Breast epithelium (tissue), 4 donors: ENCODE results near the gene DARS2. TPM values are rescaled to one million over a fixed set of nuclear protein-coding genes. Genes with fewer than 3 reads are reported as not detected.

Experiments used
- DNase-seq, 2 donors: peaks; one replicate each; pipeline ENCODE4 v3.0.0-alpha.2; 2019; ENCODE audit warnings: low spot score in 2 of 2
- H3K27ac ChIP-seq, 2 donors: fragments of 200-600 bp; sonication (generic) in 1 of 2; one replicate each; pipeline ENCODE4 v1.5.1; 2016 to 2019; ENCODE audit warnings: mild to moderate bottlenecking in 1 of 2
- H3K27me3 ChIP-seq, 2 donors: fragments of 200-600 bp; sonication (generic) in 1 of 2; one replicate each; pipeline versions ENCODE4 v1.5.1 to v1.6.0; 2017 to 2019; ENCODE audit warnings: control low read depth in 1 of 2, mild to moderate bottlenecking in 1 of 2
- H3K36me3 ChIP-seq: fragments of 200-600 bp; one replicate; pipeline ENCODE4 v1.5.1; 2019
- H3K4me1 ChIP-seq, 2 donors: fragments of 200-600 bp; sonication (generic); one replicate each; pipeline ENCODE4 v1.5.1; 2016 to 2019; ENCODE audit warnings: control low read depth in 1 of 2
- H3K4me3 ChIP-seq, 3 donors: fragments of 200-600 bp; sonication (generic); 1 replicate in 2 of 3; 2 replicates in 1 of 3; pipeline ENCODE4 v1.5.1; 2016 to 2019; ENCODE audit warnings: mild to moderate bottlenecking in 3 of 3, moderate library complexity in 2 of 3
- H3K9me3 ChIP-seq, 2 donors: fragments of 200-600 bp; sonication (generic) in 1 of 2; one replicate each; pipeline ENCODE4 v1.5.1; 2016 to 2019; ENCODE audit warnings: control low read depth in 1 of 2
- POLR2A ChIP-seq: fragments of 450-650 bp; IDR thresholded peaks from one replicate; pipeline ENCODE4 v1.6.1; 2016; ENCODE audit warnings: antibody characterized with exemption, mild to moderate bottlenecking, moderate library complexity
- POLR2AphosphoS5 ChIP-seq, 3 donors: sonication (generic); formaldehyde crosslinking; IDR thresholded peaks; one replicate each; pipeline ENCODE4 v1.6.1; 2017; ENCODE audit warnings: antibody characterized with exemption in 3 of 3
- intact Hi-C: fragments of 100-400 bp; cut with DNase I; formaldehyde crosslinking; loops from one replicate; pipeline ENCODE4 v1.15.1; 2023; ENCODE audit warnings: low total_unique reads
- total RNA-seq, 3 donors: library from RNA; depleted of rRNA; stranded (reverse); fragments of >200 nt; gene quantifications; one replicate each; pipeline ENCODE4 v1.1.0, GENCODE V29; 2016
- TF ChIP-seq, protein P1 (sequence below), 3 donors: fragments of 450-650 bp; IDR thresholded peaks; one replicate each; pipeline ENCODE4 v1.5.1; 2016 to 2017; ENCODE audit warnings: antibody characterized with exemption in 3 of 3, mild to moderate bottlenecking in 3 of 3, moderate library complexity in 3 of 3

Gene DARS2
- total RNA-seq, 3 donors from 2014 or later: 9.4 to 15.8 (median 14.1) TPM

DNA sequence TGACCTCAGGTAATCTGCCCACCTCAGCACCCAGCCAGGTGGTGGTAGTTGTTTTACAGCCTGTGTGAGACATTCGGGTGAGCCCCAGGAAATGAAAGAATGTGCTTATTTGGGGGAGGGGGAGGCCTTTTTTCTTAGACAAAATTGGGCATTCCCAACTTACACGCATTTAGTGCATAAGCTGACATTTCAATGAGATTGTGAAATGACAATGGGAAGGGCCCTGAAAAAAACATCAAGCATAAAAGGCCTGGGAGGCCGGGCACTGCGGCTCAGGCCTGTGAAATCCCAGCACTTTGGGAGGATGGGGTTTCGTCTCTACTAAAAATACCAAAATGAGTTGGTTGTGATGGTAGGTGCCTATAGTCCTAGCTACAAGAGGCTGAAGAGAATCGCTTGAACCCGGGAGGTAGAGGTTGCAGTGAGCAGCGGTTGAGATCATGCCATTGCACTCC is 38.3 kb downstream of the DARS2 start:
- H3K9me3 ChIP-seq: no peaks in the 10 kb centered on the region
- no peak overlapping the region for H3K27ac ChIP-seq
- intact Hi-C loops: no loop called here
- H3K27me3 ChIP-seq: no peaks in the 10 kb centered on the region
- H3K4me1 ChIP-seq: peaks cover 0 to 4% of the 10 kb centered on the region in 2 donors
- DNase-seq: no peak
- no peaks in the 10 kb centered on the region for H3K36me3 ChIP-seq
- H3K4me3 ChIP-seq: no peak overlapping the region
- TF ChIP-seq POLR2A (no peak), POLR2AphosphoS5 (IDR thresholded peaks at IDR 0.05) (no peak)
- TF ChIP-seq, protein P1, sequence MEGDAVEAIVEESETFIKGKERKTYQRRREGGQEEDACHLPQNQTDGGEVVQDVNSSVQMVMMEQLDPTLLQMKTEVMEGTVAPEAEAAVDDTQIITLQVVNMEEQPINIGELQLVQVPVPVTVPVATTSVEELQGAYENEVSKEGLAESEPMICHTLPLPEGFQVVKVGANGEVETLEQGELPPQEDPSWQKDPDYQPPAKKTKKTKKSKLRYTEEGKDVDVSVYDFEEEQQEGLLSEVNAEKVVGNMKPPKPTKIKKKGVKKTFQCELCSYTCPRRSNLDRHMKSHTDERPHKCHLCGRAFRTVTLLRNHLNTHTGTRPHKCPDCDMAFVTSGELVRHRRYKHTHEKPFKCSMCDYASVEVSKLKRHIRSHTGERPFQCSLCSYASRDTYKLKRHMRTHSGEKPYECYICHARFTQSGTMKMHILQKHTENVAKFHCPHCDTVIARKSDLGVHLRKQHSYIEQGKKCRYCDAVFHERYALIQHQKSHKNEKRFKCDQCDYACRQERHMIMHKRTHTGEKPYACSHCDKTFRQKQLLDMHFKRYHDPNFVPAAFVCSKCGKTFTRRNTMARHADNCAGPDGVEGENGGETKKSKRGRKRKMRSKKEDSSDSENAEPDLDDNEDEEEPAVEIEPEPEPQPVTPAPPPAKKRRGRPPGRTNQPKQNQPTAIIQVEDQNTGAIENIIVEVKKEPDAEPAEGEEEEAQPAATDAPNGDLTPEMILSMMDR (IDR thresholded peaks at IDR 0.05): no peak

DNA sequence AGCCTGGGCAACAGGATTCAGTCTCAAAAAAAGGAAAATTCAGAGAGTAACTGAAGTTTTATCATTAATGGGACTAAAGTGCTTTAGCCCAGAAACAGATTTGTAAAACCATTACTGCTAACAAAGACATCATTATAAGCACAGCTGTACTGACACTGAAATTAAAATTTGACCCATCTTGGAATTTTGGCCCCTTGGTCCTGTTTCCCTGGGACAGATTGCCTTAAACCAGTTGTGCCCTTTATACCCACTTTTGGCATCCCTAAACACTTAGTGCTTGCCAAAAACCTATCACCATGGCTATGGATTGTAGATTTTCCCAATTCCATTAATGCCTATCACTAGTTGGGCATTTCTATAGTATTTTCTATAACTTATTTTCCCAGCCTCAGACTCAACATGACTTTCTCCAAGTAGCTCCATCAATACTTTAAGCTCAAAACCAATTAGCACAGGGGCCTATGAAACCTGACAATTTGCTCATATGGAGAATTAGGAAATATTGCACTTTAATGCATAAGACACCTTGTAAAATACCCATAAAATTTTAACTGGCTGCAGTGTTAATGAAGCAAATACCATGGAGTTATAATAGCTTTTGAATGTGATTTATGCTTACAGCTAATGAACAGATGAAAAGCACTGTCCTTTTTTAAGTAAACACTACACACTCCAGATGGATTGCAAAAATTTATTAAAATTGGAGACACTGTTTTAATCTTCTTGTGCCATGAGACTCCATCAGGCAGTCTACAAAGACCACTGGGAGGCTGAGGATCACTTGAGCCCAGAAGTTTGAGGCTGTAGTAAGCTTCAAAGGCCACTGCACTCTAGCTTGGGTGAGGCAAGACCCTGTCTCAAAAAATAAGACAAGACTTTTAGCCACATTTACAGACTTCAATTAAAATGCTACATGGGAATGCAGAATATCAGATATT is 39.0 kb downstream of the DARS2 start:
- intact Hi-C loops: no loop called here
- H3K36me3 ChIP-seq: no peaks in the 10 kb centered on the region
- H3K27ac ChIP-seq: no peak overlapping the region
- no peaks in the 10 kb centered on the region for H3K9me3 ChIP-seq
- H3K4me3 ChIP-seq: no peak overlapping the region
- H3K27me3 ChIP-seq: no peaks in the 10 kb centered on the region
- H3K4me1 ChIP-seq: peaks cover 0 to 4% of the 10 kb centered on the region in 2 donors
- TF ChIP-seq, protein P1 (IDR thresholded peaks at IDR 0.05): no peak
- TF ChIP-seq POLR2A (no peak), POLR2AphosphoS5 (IDR thresholded peaks at IDR 0.05) (no peak)
- DNase-seq: no peak

DNA sequence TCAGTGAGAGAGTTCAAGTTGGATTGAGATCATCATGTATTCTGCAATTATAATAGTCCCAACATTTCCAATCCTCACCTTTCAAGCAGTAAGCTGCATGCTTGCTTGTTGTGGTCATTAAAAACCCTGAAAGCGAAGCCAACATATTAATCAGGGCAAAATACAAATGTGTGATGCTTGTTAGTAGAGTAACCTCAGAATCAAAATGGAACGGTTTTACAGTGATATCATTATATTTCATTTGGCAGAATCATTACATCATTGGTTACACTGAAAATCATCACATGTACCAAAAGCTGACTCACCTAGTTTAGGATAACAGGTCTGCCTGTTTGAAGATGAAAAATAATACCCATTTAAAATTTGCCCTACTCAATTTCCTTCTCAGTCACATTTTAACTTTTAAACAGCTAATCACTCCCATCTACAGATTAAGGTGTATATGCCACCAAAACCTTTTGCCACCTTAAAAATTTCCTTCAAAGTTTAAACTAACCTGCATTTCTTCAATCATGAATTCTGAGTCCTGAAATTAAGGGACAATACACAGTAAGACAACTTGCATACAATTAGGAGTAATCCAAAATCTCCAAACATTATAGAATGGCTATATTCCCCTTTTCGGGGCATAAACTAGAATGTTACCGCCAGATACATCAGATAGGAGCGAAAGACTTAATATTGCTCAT is 39.9 kb downstream of the DARS2 start:
- intact Hi-C loops: no loop called here
- Histone ChIP-seq H3K4me1 (peaks cover 0 to 4% of the 10 kb centered on the region in 2 donors), H3K9me3 (no peaks in the 10 kb centered on the region), H3K27ac (peak overlapping the region in 1 of 2 donors; percentile 21), H3K36me3 (no peaks in the 10 kb centered on the region), H3K4me3 (peak overlapping the region in 1 of 3 donors; percentile 2), H3K27me3 (no peaks in the 10 kb centered on the region)
- TF ChIP-seq, protein P1 (IDR thresholded peaks at IDR 0.05): no peak
- no peak for TF ChIP-seq POLR2AphosphoS5 (IDR thresholded peaks at IDR 0.05)
- TF ChIP-seq POLR2A: no peak
- DNase-seq: no peak

DNA sequence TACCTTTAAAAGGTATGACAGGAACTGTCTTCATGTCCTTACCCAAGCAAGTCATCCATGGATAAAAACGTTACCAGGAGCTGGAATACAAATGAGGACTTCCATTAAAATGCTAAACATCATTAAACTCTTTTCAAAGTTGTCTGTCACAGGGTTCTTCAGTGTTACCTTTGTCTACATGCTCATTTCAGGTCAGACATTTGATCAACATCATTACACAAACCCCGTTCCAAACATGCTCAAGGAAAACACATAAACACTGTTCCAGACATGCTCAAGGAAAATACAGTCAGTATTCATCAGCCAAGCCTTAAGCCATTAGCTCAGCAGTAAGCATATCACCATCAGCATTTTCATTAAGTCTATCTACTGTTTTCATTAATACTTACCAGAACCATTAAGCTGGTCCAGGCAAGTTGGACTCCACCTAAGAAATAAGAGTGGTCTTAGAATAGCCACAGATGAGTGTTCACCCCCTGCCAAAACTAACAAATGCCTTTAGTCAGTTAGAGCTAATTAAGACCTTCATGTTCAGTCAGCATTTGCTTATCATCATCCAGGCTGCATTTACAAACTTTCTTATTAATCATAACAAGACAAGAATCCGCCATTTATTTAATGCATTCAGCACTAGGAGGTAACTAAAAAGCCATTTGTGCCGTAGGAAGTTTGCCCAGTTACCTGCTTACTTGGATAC is 41.1 kb downstream of the DARS2 start:
- no peaks in the 10 kb centered on the region for H3K36me3 ChIP-seq

More for the DNA sequence above, 41.1 kb downstream of the DARS2 start:
- peak overlapping the region in 1 of 2 donors; percentile 34 for H3K27ac ChIP-seq
- H3K27me3 ChIP-seq: no peaks in the 10 kb centered on the region
- no peaks in the 10 kb centered on the region for H3K9me3 ChIP-seq
- TF ChIP-seq POLR2A: no peak
- TF ChIP-seq, protein P1 (IDR thresholded peaks at IDR 0.05): no peak
- no peak for TF ChIP-seq POLR2AphosphoS5 (IDR thresholded peaks at IDR 0.05)
- DNase-seq: no peak
- peaks cover 0 to 4% of the 10 kb centered on the region in 2 donors for H3K4me1 ChIP-seq
- intact Hi-C loops: no loop called here
- H3K4me3 ChIP-seq: peak overlapping the region in 2 of 3 donors; percentile 76 to 81
